ENCODE data around the gene DIP2C. TPM values are rescaled to one million over a fixed set of nuclear protein-coding genes. Genes with fewer than 3 reads are reported as not detected.
"Not testable (repeated sequence)": the region's sequence is repeated elsewhere in the genome, so short reads cannot be mapped to it uniquely, and the experiment has no call there.

Gene DIP2C
- total RNA-seq, 1 donor, result 0.27 TPM

DNA sequence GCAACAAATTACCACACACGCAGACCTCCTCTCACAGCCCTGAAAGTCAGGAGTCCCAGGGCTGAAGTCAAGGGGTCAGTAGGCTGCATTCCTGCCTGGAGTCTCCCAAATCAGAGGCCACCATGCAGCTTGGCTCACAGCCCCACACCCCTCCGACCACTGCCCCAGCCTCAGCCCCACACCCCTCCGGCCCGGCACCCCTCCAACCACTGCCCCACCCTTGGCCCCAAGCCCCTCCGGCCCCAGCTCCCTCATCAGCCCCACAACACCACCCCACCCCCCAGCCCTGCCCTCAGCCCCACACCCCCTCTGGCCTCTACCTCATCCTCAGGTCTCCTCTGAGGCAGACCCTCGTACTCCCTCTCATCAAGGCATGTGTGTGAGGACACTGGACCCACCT lies 85.7 kb downstream of the DIP2C start:
- DNase-seq (ENCODE audit: low read depth in 2 of 3, low spot score in 2 of 3), result no peak

DNA sequence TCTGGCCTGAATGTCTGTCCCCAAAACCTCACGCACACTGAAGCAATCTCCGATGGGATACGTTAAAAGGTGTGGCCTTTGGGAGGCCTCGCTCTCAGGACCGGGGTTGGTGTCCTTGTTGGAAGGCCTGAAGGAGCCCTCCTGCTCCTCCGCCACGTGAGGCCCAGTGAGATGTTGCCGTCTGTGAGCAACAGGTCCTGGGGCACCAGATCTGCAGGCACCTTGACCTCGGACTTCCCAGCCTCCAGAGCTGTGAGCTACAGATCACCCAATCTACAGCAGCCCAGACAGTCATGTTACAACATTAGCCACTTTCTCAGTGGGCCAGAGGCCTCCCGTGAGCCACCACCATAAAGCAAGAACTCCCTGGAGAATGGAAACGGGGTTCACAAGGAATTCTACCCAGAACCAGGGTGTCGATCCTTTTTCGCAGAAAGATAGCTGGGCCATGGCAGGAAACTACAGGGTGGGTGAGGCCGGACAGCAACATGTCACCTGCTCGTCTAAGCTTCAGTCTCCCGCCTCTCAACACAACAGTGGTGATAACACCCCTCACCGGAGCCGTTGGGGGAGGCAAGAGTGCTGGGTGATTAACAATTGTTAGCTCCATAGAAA lies 87.0 kb downstream of the DIP2C start:
- no peak for DNase-seq (ENCODE audit: low read depth in 2 of 3, low spot score in 2 of 3)

DNA sequence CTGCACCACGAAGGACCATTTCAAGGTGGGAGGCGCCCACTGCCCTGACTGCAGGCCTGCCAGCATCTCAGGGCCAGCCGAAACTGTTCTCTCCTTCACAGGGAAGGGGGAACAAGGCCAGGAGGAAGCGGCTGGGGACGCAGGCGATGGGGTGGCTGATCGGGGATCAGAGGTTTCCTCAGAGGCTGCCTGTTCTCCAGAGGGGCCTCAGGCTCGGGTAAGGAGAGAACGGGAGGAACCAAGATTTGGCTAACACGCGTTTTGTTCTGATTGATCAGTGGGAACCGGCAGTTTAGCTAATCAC lies 87.9 kb downstream of the DIP2C start:
- no peak for DNase-seq (ENCODE audit: low read depth in 2 of 3, low spot score in 2 of 3)

DNA sequence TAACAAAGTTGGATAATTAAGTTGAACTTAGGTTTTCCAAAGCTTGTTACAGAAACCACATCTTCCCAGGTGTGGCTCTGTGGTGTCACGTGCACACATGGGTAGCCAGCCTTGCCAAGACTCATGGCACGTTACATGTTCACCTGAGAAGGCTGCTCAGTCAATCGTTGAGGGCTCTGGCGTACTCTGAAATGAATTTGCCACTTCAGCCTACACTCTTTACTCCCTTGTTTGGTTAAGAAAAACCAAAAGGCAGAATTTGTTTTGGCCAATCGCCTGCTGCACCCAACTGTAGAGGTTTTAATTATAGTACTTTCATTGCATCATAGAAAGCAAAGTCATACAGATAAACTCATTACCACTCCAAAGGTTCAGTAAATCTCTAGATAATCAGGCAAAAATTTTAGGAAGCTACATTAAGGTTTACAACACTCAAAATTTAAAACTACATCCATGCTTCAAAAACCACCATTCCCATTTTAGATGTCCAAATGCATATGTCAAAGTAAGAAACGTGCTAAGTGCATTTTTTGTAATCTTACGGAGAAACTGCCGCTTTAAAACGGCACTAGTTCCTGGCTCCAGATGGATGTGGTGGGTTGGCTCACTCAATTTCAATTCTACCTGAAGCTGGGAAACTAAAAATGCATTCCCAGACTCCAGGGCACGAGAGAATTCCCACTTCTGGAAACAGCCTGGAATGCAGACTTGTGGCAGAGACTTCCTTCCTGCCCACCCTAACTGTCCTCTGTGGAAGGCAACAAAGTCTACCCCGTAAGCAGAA lies 88.4 kb downstream of the DIP2C start:
- no peak for DNase-seq (ENCODE audit: low read depth in 2 of 3, low spot score in 2 of 3)

DNA sequence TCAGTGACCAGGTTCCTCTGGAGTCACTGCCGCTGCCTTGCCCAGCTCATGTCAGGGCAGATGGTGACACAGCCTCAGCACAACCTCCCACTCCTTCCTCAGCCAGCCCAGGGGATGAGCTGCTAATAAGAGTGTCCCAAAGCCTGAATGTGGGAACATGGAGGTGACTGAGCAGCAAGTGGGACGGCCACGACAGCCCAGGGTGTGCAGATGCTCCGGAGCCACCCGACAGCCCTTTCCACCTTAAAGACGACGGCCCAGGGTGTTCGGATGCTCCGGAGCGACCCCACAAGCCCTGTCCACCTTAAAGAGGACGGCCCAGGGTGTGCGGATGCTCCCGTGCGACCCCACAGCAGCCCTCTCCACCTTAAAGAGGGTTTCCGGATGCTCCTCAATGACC lies 89.2 kb downstream of the DIP2C start:
- DNase-seq (ENCODE audit: low read depth in 2 of 3, low spot score in 2 of 3), result no peak

DNA sequence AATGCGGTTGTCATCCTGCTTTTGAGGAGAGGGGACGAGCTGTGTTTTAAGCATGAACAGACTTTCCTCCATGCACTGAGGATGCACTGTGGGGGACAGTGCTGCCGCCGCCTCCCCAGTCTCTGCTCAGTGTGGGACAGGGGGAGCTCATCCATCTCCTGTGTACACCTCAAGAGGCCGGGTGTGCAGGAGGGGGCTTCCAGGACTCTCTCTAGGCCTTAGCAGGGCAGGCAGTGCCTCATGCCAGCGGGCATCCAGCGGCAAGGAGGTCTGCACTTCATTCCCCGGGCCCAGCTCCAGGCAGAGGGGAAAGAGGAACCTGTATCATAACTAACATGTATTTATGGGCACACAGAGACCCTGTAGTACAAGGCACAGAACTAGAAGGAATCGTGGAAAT lies 89.7 kb downstream of the DIP2C start:
- DNase-seq (ENCODE audit: low read depth in 2 of 3, low spot score in 2 of 3), result no peak

DNA sequence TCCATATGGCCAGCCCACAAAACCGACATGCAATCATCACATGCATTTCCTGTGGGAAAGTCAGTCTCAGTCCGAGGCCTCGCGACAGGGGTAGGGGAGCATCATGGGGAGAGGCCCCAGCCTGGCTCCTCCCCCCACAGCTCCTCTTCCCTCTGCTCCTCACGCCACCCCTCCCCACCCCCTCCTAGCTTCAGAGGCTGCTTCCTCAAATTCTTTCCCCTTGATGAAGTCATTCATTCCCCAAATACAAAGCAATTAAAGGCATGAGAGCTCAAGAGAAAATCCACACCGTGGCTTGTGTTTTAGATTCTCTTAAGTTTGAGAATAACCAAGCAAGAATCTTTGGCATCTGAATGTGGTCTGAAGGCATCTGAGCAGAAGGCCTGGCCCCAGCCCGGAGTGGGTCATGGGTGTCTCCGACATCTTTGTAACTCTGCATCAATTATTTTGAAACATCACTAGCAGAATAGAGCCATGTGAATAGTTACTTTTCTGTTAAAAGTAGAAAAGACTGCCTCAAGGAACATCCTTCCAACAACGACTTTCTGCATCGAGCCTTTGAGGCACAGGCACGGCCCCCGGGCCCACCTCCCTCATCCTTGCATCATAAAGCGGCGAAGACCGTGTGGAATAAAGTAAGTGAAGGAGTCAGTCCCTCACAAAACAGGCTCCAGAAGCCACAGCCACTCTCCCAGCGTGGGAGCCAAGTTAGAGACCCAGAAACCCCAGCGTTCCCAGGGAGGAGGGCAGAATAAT lies 90.9 kb downstream of the DIP2C start:
- no peak for DNase-seq (ENCODE audit: low read depth in 2 of 3, low spot score in 2 of 3)

DNA sequence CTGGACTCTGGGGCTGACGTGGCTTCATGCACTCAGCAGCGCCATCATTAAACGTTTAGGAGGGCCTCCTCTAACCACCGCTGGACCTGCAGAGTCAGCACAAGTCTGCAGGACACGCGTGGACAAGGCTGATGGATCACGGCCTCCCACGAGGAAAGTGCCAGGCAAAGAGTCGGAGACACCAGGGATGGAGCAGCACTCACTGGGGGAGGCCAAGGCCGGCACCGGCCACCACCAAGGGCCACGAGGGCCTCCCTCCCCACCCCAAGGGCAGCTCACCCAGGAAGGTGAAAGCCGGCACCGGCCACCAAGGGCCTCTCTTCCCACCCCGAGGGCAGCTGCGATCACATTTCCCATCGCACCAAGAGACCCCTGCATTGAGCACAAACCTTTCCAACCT lies 91.5 kb downstream of the DIP2C start:
- DNase-seq (ENCODE audit: low read depth in 2 of 3, low spot score in 2 of 3), result no peak

DNA sequence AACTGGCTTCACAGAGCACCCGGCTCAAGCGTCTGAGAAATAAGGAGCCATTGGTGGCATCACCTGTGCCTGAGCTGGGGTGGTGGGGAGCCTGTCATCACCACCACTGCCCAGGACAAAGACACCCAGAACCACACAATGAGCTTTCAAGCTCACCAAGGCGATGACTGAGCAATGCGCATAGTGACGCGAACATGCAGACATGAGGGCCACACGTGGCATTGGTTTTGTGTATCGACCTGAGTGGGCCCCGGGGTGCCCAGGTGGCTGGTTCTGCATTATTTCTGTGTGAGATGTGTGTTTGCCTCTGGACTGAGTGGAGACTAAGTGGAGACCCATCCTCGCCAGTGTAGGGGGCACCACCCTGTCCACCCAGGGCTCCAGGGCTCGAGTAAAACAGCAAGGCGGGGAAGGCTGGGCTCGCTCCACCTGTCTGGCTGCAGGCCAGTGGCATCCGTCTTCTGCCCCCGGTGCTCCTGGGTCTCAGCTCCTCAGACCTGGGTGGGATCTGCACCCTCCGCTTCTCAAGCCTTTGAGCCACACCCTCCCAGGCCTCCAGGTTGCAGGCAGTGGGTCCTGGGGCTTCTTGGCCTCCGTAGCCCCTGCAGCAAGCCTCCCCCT lies 92.6 kb downstream of the DIP2C start:
- DNase-seq (ENCODE audit: low read depth in 2 of 3, low spot score in 2 of 3), result no peak

DNA sequence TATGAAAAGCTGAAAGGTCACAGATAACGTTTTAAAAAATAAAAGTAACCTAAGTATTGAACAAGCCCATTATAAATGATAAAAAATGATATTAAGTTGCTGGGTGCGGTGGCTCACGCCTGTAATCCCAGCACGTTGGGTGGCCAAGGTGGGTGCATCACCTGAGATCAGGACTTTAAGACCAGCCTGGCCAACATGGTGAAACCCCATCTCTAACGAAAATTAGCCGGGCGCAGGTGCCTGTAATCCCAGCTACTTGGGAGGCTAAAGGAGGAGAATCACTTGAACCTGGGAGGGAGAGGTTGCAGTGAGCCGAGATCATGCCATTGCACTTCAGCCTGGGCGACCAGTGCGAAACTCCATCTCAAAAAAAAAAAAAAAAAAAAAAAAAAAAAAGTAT lies 93.3 kb downstream of the DIP2C start:
- not testable (repeated sequence) for DNase-seq (ENCODE audit: low read depth in 2 of 3, low spot score in 2 of 3)

DNA sequence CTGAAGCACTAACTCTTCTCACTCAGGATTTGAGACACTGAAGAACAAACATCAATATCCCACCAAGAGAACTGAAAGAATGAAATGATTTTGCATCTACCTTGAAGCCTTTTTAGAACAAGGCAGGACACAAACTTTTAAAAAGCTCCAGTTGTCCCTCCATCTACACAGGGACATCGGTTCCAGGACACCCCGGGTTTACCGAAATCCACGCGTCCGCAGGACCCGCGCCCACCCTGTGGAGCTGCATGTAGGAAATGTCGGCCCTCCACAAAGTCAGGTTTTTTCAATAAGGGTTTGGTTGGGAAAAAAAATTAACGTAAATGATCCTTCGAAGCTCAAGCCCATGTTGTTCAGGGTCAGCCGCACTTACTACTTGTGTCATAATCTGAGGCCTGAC lies 94.0 kb downstream of the DIP2C start:
- no peak for DNase-seq (ENCODE audit: low read depth in 2 of 3, low spot score in 2 of 3)

DNA sequence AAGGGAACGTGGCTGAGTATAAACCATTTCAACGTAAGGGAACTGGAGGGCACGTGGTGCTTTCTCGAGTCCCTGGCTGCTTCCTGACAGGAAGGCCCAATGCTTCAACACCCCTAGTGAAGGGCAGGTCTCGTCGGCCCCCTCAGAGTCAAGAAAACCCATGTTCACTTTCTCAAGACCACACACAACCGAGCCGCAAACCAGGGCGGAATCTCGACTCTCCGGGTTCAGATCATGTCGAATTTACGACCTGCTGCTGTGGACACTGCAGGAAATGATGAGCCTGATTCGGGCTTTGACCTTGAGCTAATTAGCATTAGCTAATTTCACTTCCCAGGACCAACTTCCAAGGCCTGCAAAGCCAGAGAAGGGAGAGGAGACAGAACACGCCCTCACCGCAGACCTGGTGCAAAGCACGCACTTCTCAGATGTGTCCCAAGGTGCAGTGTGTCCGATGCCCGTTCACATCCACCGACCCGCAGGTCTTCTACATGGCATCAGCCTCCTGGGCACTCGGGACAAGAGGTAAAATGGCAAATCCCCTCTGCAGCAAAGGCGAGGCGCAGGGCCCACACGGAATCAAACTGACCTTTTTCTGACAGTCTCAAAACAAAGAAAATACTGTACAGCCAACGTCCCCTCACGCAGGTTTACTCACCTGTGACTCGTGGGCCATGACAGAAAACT lies 94.7 kb downstream of the DIP2C start:
- no peak for DNase-seq (ENCODE audit: low read depth in 2 of 3, low spot score in 2 of 3)

DNA sequence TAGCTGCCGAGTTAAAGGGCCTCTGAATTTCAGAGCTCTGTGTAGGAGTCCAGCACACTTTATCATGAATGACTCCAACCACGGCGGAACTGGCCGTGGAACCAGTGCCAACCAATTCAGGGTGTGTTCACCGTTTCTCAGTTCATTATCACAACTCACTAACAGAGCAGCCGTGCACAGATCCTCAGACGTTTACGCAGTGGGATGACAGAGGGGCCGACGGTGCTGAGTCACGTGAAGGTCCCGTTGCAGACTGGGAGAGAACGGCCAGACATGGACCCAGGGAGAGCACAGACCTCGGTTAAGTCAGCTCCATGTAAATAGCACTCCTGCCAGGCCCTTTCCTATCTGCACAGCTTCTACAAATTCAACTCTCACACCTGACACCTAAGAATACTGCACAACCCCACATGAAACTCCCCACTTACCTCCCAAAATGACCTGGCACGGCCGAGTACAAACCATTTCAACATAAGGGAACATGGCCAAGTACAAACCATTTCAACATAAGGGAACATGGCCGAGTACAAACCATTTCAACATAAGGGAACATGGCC lies 95.5 kb downstream of the DIP2C start:
- no peak for DNase-seq (ENCODE audit: low read depth in 2 of 3, low spot score in 2 of 3)

DNA sequence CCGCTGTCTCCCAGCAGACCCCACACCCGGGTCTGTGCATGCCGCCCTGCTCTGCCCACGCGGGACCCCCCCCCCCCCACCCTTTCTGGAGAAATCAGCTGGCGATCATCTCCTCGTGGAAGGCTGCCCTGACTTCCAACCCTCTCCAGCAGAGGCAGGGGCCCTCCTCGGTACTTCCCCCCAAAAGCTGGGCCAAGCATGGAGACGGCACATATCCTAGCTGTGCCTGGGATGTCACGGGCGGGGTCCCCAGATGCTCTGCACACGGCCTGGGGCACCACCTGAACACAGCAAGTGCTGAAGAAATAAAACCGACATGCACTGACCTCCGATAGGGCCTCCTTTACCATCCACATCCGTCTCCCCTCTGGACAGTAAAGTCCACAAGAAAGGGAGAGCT lies 96.0 kb downstream of the DIP2C start:
- no peak for DNase-seq (ENCODE audit: low read depth in 2 of 3, low spot score in 2 of 3)

DNA sequence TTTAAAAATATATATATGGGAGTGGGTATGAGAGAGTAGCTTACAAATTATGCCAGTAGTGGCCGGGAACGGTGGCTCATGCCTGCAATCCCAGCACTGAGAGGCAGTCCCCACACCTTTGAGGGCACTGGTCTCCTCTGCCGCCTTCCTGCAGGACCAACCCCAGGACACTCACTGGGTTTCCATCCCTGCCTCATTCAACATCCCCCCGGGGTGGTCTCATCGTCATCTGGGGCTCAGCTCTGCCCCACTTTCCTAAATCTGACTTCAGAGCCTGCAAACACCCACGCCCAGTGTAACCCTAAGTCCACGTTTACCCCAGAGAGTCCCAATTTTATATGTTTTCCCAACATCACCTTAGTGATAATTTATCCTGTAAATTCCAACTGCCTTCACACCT lies 96.5 kb downstream of the DIP2C start:
- no peak for DNase-seq (ENCODE audit: low read depth in 2 of 3, low spot score in 2 of 3)

DNA sequence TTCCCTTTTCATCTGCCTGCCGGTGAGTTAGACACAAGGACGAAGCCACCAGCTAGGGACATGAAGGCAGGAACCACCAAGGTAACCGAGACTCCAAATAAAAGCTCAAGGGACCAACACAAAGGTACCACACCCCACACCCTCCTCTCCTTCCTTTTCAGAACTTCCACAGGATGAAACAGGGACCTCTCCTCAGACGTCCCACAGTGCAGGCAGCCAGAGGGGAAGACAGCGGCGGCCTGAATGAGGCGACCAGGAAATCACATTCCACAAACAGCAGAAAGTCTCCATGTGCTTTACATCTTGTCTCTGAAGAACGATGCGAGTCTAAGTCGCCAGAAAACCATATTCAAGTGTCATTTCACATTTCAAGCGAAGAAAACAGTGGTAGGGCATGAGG lies 97.8 kb downstream of the DIP2C start:
- peak in 1 of 3 donors; percentile 5 for DNase-seq (ENCODE audit: low read depth in 2 of 3, low spot score in 2 of 3)

DNA sequence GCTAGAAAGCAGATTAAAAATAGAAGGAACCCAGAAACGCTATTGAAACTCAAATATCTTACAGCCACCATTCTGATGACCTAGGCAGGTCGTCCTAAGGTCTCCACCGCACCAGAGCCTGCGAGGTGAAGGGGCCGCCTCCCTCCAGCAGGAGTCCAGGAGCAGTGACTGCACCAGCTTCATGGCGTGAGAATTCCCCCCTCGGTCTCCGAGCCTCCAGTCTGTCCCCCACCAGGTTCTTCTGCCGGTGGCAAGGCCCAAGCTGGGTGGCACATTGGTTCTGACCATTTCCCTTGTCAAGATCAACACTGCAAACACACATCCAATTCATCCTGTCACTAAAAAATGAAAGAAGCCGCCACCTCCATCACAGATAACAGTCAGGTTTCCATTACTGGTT lies 98.7 kb downstream of the DIP2C start:
- DNase-seq (ENCODE audit: low read depth in 2 of 3, low spot score in 2 of 3), result no peak

DNA sequence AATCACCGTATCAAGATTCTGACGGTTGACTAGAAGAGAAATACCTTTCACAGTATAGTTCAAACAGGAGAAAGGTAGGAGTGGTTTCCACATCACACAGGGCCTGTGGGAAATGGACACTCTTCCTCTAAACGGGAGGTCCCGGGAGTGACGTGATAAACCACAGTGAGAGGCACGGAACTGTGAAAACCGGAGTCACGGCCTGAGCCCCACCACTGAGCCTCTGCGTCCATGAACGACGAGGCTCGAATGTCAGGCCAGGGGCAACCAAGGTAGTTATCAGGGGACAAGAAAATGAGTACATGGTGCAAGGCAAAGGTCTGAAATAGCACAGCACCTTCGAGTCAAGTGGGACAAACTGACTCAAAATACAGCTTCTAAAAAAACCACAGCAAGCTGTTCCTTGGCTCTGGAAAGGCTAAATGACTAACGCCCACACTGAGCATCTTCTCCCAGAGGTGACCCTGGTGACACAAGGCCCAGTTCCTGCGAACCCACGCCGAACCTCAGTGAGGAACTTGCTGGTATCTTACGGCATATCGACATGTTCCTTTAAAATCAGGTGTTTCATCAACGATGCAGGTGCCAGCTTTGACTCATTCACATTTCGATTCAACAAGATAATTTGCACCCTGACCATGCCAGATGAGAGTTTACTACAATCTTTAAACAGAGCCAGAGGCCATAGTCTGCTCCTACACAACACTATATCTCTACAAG lies 99.3 kb downstream of the DIP2C start:
- no peak for DNase-seq (ENCODE audit: low read depth in 2 of 3, low spot score in 2 of 3)

DNA sequence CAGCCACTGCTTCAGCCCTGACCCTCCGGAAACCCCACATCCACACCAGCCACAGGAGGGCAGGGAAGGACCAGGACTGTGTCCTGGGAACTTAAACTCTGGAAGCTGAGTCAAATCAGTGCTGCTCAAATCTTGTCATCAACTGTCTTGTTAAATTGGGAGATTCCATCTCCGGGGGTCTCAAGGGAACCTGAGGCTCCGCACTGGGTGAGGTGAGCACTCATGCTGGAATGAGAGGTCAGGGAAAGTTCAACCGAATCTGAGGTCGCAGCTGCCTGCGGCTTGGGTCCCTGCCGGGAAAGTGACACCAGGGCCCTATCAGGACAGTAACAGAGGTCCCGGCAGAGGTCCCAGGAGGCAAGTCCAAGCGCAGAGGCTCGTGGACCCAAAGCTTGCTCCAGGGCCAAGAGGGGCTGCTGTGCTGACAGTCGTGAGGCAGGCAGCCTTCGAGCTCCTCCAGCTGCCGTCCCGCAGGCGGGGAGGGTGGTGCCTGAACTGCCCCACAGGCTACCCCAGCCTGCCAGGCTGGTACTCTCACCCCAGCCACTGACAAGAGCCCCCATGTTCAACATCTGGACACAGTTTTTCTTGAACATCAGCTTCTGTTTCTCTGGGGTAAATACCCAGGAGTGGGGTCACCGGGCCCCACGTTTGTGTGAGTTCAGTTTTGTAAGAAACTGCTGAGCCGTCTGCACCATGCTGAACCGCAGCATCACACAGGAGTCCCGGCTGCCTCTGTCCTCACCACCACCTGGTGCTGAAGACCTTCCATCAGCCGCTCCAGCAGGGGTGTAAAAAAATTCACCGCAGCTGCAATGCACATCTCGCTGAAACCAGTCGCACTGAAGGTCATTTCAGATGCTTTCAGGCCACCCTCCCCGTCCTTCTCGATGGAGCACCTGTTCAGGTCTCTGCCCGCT lies 101.0 kb downstream of the DIP2C start:
- DNase-seq (ENCODE audit: low read depth in 2 of 3, low spot score in 2 of 3), result no peak

All from hematopoietic multipotent progenitor cell (in vitro differentiated cells).